Suprapubic skin (tissue), 4 donors: ENCODE measurements around the gene LIPC. TPM values are rescaled to one million over a fixed set of nuclear protein-coding genes. Genes with fewer than 3 reads are reported as not detected.

Source experiments
- DNase-seq, 2 donors: peaks; one replicate each; pipeline ENCODE4 v3.0.0-alpha.2; 2019; ENCODE audit warnings: low spot score in 2 of 2
- H3K27ac ChIP-seq: fragments of 200-600 bp; sonication (generic); one replicate; pipeline ENCODE4 v1.5.1; 2019
- H3K27me3 ChIP-seq: fragments of 200-600 bp; sonication (generic); one replicate; pipeline ENCODE4 v1.5.1; 2019
- H3K36me3 ChIP-seq: fragments of 200-600 bp; sonication (generic); one replicate; pipeline ENCODE4 v1.5.1; 2019
- H3K4me1 ChIP-seq: fragments of 200-600 bp; sonication (generic); one replicate; pipeline ENCODE4 v1.5.1; 2019
- H3K4me3 ChIP-seq: fragments of 200-600 bp; sonication (generic); one replicate; pipeline ENCODE4 v1.5.1; 2019; ENCODE audit warnings: mild to moderate bottlenecking
- H3K9me3 ChIP-seq: fragments of 200-600 bp; sonication (generic); one replicate; pipeline ENCODE4 v1.5.1; 2019
- CTCF ChIP-seq, 2 donors: fragments of 200-600 bp in 1 of 2; fragments of 450-650 bp in 1 of 2; sonication (generic) in 1 of 2; IDR thresholded peaks; one replicate each; pipeline ENCODE4 v1.5.1; 2016 to 2019; ENCODE audit warnings: antibody characterized with exemption in 2 of 2, mild to moderate bottlenecking in 1 of 2, moderate library complexity in 1 of 2
- EP300 ChIP-seq: sonication (generic); formaldehyde crosslinking; IDR thresholded peaks from one replicate; pipeline ENCODE4 v1.6.1; 2017; ENCODE audit warnings: antibody characterized with exemption
- POLR2A ChIP-seq, 2 donors: fragments of 450-650 bp; IDR thresholded peaks; one replicate each; pipeline ENCODE4 v1.6.1; 2017; ENCODE audit warnings: antibody characterized with exemption in 2 of 2, mild to moderate bottlenecking in 2 of 2, moderate library complexity in 2 of 2
- POLR2AphosphoS5 ChIP-seq, 3 donors: sonication (generic); formaldehyde crosslinking; IDR thresholded peaks; one replicate each; pipeline ENCODE4 v1.6.1; 2017; ENCODE audit warnings: antibody characterized with exemption in 3 of 3
- WGBS: methylation state at CpG from one replicate; pipeline ENCODE4 v1.1.5; 2018; 5-methylcytosine and 5-hydroxymethylcytosine counted together
- total RNA-seq, 4 donors: library from RNA; depleted of rRNA; stranded (reverse); fragments of >200 nt; gene quantifications; one replicate each; pipeline ENCODE4 v1.1.0, GENCODE V29; 2016

LIPC gene
- total RNA-seq, 4 donors from 2014 or later: 0.26 to 0.96 TPM; not detected in 2

GRCh38 chr15:58436552-58436951 is 4.8 kb downstream of the LIPC start:
- 93% methylated on average over 4 of the region's 4 CpGs for WGBS
- H3K27me3 ChIP-seq: no peaks in the 10 kb centered on the region
- TF ChIP-seq POLR2A (IDR thresholded peaks at IDR 0.05): no peak
- TF ChIP-seq POLR2AphosphoS5 (IDR thresholded peaks at IDR 0.05): no peak
- no peak for TF ChIP-seq EP300
- no peak for TF ChIP-seq CTCF (IDR thresholded peaks at IDR 0.05)

GRCh38 chr15:58437531-58438105 is 5.8 kb downstream of the LIPC start:
- no peak for DNase-seq
- 96% methylated on average over 8 of the region's 9 CpGs for WGBS
- Histone ChIP-seq H3K4me3 (no peak overlapping the region), H3K36me3 (no peaks in the 10 kb centered on the region), H3K27me3 (no peaks in the 10 kb centered on the region), H3K4me1 (peaks cover 50% of the 10 kb centered on the region), H3K9me3 (no peaks in the 10 kb centered on the region), H3K27ac (no peak overlapping the region)
- TF ChIP-seq POLR2AphosphoS5 (IDR thresholded peaks at IDR 0.05) (no peak), CTCF (IDR thresholded peaks at IDR 0.05) (no peak), EP300 (no peak), POLR2A (IDR thresholded peaks at IDR 0.05) (no peak)

More at GRCh38 chr15:58436552-58436951, 4.8 kb downstream of the LIPC start:
- Histone ChIP-seq H3K27ac (no peak overlapping the region), H3K36me3 (no peaks in the 10 kb centered on the region), H3K9me3 (no peaks in the 10 kb centered on the region), H3K4me1 (peaks cover 48% of the 10 kb centered on the region), H3K4me3 (no peak overlapping the region)
- no peak for DNase-seq

- TF ChIP-seq POLR2A (IDR thresholded peaks at IDR 0.05) (no peak), CTCF (IDR thresholded peaks at IDR 0.05) (no peak), EP300 (no peak), POLR2AphosphoS5 (IDR thresholded peaks at IDR 0.05) (no peak)
- H3K27ac ChIP-seq: no peak overlapping the region
- peaks cover 48% of the 10 kb centered on the region for H3K4me1 ChIP-seq
- no peaks in the 10 kb centered on the region for H3K36me3 ChIP-seq
- 89% methylated on average over 5 of the region's 9 CpGs for WGBS
- peak in 1 of 2 donors; percentile 31 for DNase-seq
- no peak overlapping the region for H3K4me3 ChIP-seq
- H3K27me3 ChIP-seq: no peaks in the 10 kb centered on the region
- H3K9me3 ChIP-seq: no peaks in the 10 kb centered on the region
These were observed 6.3 kb downstream of the LIPC start for GRCh38 chr15:58438111-58438510.

- Histone ChIP-seq H3K36me3 (no peaks in the 10 kb centered on the region), H3K4me1 (peaks cover 45% of the 10 kb centered on the region), H3K9me3 (no peaks in the 10 kb centered on the region), H3K27ac (no peak overlapping the region), H3K4me3 (no peak overlapping the region), H3K27me3 (no peaks in the 10 kb centered on the region)
- TF ChIP-seq EP300: no peak
- TF ChIP-seq CTCF (IDR thresholded peaks at IDR 0.05): no peak
- TF ChIP-seq POLR2AphosphoS5 (IDR thresholded peaks at IDR 0.05): no peak
- TF ChIP-seq POLR2A (IDR thresholded peaks at IDR 0.05): no peak
- peak in 1 of 2 donors; percentile 54 for DNase-seq
- WGBS: 71% methylated on average over 7 of the region's 7 CpGs
These were observed 7.2 kb downstream of the LIPC start for GRCh38 chr15:58438956-58439355.

- 28% methylated on average over 7 of the region's 7 CpGs for WGBS
- peak in 1 of 2 donors; percentile 74 for DNase-seq
- no peak for TF ChIP-seq EP300
- TF ChIP-seq POLR2AphosphoS5 (IDR thresholded peaks at IDR 0.05): peak in 2 of 3 donors; percentile 25 to 56
These were observed 8.5 kb downstream of the LIPC start for GRCh38 chr15:58440158-58440910.

More at GRCh38 chr15:58440158-58440910, 8.5 kb downstream of the LIPC start:
- Histone ChIP-seq H3K4me3 (no peak overlapping the region), H3K9me3 (no peaks in the 10 kb centered on the region), H3K27me3 (no peaks in the 10 kb centered on the region), H3K27ac (peak overlapping the region; percentile 88), H3K4me1 (peaks cover 56% of the 10 kb centered on the region), H3K36me3 (no peaks in the 10 kb centered on the region)
